Keratinocyte (primary cell): Measurements from ENCODE around the gene C6orf15. TPM values are rescaled to one million over a fixed set of nuclear protein-coding genes. Genes with fewer than 3 reads are reported as not detected.

Source experiments
- DNase-seq: peaks from one replicate; pipeline ENCODE4 v3.0.0-alpha.2; 2011; ENCODE audit warnings: low read depth, missing footprints, low spot score
- FAIRE-seq: peaks from 2 replicates; lab custom pipeline; 2011; peaks lifted over from hg19 to GRCh38; lab: Jason Lieb, UNC
- H2AFZ ChIP-seq: 2 replicates; pipeline ENCODE4 v1.6.0; 2012; ENCODE audit warnings: low read length, control low read depth, inconsistent platforms; ENCODE audit not compliant: control insufficient read depth
- H3K27ac ChIP-seq: 2 replicates; pipeline ENCODE4 v1.5.1; 2011; ENCODE audit warnings: low read length; ENCODE audit not compliant: control insufficient read depth, insufficient read depth
- H3K27me3 ChIP-seq: 3 replicates; pipeline ENCODE4 v1.6.0; 2011; ENCODE audit warnings: low read length; ENCODE audit not compliant: control insufficient read depth, insufficient read depth; ENCODE audit errors: extremely low read depth
- H3K36me3 ChIP-seq, 2 experiments: 2 replicates in 1 of 2; 3 replicates in 1 of 2; pipeline ENCODE4 v1.5.1; 2011; ENCODE audit warnings: low read length in 2 of 2, mild to moderate bottlenecking in 1 of 2; ENCODE audit not compliant: control insufficient read depth in 2 of 2, insufficient read depth in 2 of 2; ENCODE audit errors: extremely low read depth in 1 of 2
- H3K4me1 ChIP-seq: 3 replicates; pipeline ENCODE4 v1.5.1; 2011; ENCODE audit warnings: low read length; ENCODE audit not compliant: control insufficient read depth, insufficient read depth; ENCODE audit errors: extremely low read depth
- H3K4me2 ChIP-seq: 3 replicates; pipeline ENCODE4 v1.6.0; 2011; ENCODE audit warnings: low read depth, low read length; ENCODE audit not compliant: control insufficient read depth, insufficient read depth; ENCODE audit errors: extremely low read depth
- H3K4me3 ChIP-seq, 3 experiments: fragments of 200-600 bp in 1 of 3; sonication (generic) in 1 of 3; 2 replicates in 2 of 3; 3 replicates in 1 of 3; pipeline ENCODE4 v1.5.1; 2011 to 2016; ENCODE audit warnings: low read length in 3 of 3, mild to moderate bottlenecking in 3 of 3, control low read depth in 2 of 3, inconsistent platforms in 1 of 3, low read depth in 1 of 3, mixed read lengths in 1 of 3, mixed run types in 1 of 3, moderate library complexity in 1 of 3; ENCODE audit not compliant: control insufficient read depth in 2 of 3, insufficient read depth in 2 of 3; ENCODE audit errors: extremely low read depth in 1 of 3
- H3K79me2 ChIP-seq: 2 replicates; pipeline ENCODE4 v1.6.0; 2012; ENCODE audit warnings: low read length; ENCODE audit not compliant: control insufficient read depth, insufficient read depth
- H3K9ac ChIP-seq: 3 replicates; pipeline ENCODE4 v1.6.0; 2011; ENCODE audit warnings: low read length; ENCODE audit not compliant: control insufficient read depth, insufficient read depth; ENCODE audit errors: extremely low read depth
- H3K9me1 ChIP-seq: 3 replicates; pipeline ENCODE4 v1.6.0; 2011; ENCODE audit warnings: low read length; ENCODE audit not compliant: control insufficient read depth, insufficient read depth; ENCODE audit errors: extremely low read depth
- H3K9me3 ChIP-seq: 2 replicates; pipeline ENCODE4 v1.5.1; 2012; ENCODE audit warnings: low read depth, low read length; ENCODE audit not compliant: control insufficient read depth
- H4K20me1 ChIP-seq: 3 replicates; pipeline ENCODE4 v1.6.0; 2011; ENCODE audit warnings: low read length; ENCODE audit not compliant: control insufficient read depth, insufficient read depth; ENCODE audit errors: extremely low read depth
- EZH2 ChIP-seq: IDR thresholded peaks from one replicate; pipeline ENCODE4 v1.6.1; 2012; ENCODE audit warnings: inconsistent platforms, mild to moderate bottlenecking, low read length, moderate library complexity
- dilution Hi-C: fragments of 300-500 bp; cut with MboI; formaldehyde crosslinking; loops from one replicate; pipeline ENCODE4 v1.7.0; 2020; ENCODE audit warnings: low sequenced_read_pairs; ENCODE audit not compliant: extremely low pct_ligation_motif_present
- polyA plus RNA-seq, 5 experiments: library from polyadenylated mRNA; depleted of rRNA in 3 of 5; stranded (reverse) in 3 of 5; stranded (forward) in 1 of 5; unstranded in 1 of 5; fragments of >200 nt; gene quantifications; 1 replicate in 1 of 5; 2 replicates in 3 of 5; 3 replicates in 1 of 5; pipeline versions ENCODE4 v1.2.1 to v1.2.3, GENCODE V29; 2011 to 2012; ENCODE audit warnings: missing spikeins in 2 of 5, low read depth in 1 of 5, low replicate concordance in 1 of 5
- TF ChIP-seq, protein P1 (sequence below), 3 experiments: IDR thresholded peaks in 1 of 3; conservative IDR thresholded peaks in 1 of 3; optimal IDR thresholded peaks in 1 of 3; 2 replicates in 2 of 3; 3 replicates in 1 of 3; pipeline versions ENCODE3 to v1.5.1; 2011; ENCODE audit warnings: low read length in 3 of 3, mild to moderate bottlenecking in 3 of 3, moderate library complexity in 2 of 3, control low read depth in 1 of 3, inconsistent platforms in 1 of 3; ENCODE audit not compliant: insufficient read depth in 2 of 3; ENCODE audit errors: extremely low read depth in 1 of 3

Gene C6orf15
- polyA plus RNA-seq, 1 donor (not counting 4 experiments of a cell fraction or from before 2014, with no cell fraction given), result 0.08 TPM

DNA sequence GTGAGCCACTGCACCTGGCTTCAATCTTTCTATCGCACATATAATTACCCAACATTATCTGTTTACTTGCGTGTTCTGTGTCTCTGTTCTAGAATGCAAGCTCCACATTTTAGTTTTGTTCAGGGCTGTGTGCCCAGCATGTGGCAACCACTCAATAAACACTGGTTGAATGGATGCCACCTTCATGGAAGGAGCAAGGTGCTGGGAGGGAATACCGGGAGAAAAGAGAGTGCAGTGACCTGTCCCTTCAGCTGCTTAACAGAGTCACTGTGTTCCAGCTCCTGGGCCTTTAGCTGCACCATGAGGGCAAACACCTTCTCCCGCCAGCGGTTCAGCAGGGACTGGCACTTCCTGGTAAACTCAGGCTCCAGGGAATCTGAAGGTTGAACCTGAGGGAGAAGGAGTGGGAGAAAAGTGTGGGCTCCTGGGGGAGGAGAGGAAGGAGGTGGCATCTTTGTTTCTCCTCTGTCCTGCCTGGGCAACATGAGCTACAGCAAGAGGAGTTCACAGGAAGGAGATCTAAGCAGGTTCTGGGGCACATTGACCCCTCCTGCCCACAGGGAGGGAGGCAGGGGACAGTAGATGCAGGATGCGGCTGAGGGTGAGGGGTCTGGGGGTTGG, 37.6 kb upstream of the C6orf15 start:
- Histone ChIP-seq H3K4me3 (no peak overlapping the region), H3K4me1 (no peaks in the 10 kb centered on the region), H3K9ac (no peak overlapping the region), H3K27me3 (no peaks in the 10 kb centered on the region), H3K9me3 (no peaks in the 10 kb centered on the region), H3K9me1 (no peaks in the 10 kb centered on the region), H3K79me2 (no peaks in the 10 kb centered on the region), H2AFZ (no peak overlapping the region), H3K4me2 (no peak overlapping the region), H3K36me3 (peaks cover 0 to 2% of the 10 kb centered on the region in 2 experiments), H3K27ac (no peak overlapping the region), H4K20me1 (no peaks in the 10 kb centered on the region)
- FAIRE-seq, result no peak
- dilution Hi-C loops, result no loop called here
- DNase-seq, result no peak
- no peak for TF ChIP-seq EZH2
- TF ChIP-seq, protein P1, sequence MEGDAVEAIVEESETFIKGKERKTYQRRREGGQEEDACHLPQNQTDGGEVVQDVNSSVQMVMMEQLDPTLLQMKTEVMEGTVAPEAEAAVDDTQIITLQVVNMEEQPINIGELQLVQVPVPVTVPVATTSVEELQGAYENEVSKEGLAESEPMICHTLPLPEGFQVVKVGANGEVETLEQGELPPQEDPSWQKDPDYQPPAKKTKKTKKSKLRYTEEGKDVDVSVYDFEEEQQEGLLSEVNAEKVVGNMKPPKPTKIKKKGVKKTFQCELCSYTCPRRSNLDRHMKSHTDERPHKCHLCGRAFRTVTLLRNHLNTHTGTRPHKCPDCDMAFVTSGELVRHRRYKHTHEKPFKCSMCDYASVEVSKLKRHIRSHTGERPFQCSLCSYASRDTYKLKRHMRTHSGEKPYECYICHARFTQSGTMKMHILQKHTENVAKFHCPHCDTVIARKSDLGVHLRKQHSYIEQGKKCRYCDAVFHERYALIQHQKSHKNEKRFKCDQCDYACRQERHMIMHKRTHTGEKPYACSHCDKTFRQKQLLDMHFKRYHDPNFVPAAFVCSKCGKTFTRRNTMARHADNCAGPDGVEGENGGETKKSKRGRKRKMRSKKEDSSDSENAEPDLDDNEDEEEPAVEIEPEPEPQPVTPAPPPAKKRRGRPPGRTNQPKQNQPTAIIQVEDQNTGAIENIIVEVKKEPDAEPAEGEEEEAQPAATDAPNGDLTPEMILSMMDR (optimal IDR thresholded peaks at IDR 0.05 in 1 of 3, IDR thresholded peaks at IDR 0.05 in 1 of 3, conservative IDR thresholded peaks at IDR 0.05 in 1 of 3; ENCODE audit: extremely low read depth in 1 of 3, insufficient read depth in 2 of 3, low read length in 3 of 3), result no peak

DNA sequence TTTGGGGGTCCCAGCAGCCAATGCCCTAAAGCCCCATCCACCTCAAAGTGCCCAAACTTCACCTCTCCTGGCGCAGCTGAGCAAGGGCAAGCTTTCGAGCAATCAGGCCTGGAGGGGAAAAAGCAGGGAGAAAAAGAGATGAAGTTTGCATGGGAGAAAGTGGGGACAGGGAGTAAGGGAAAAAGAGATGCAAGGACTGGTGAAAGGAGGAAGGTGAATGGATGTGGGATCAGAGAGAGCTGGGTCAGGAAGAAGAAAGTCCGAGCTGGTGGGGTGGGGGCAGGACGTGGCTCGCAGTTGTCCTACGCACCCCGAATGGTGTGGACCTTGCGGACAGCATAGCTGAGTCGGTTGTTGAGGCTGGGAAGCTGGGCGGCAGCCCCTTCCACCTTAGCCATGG, 33.0 kb upstream of the C6orf15 start:
- dilution Hi-C loops, result no loop called here
- H3K79me2 ChIP-seq, result no peaks in the 10 kb centered on the region
- no peaks in the 10 kb centered on the region for H4K20me1 ChIP-seq
- peaks cover 3% of the 10 kb centered on the region for H3K4me1 ChIP-seq
- FAIRE-seq (no peak), DNase-seq (no peak)
- H3K9me3 ChIP-seq, result no peaks in the 10 kb centered on the region
- H3K9me1 ChIP-seq, result no peaks in the 10 kb centered on the region
- no peak overlapping the region for H3K27ac ChIP-seq
- no peak overlapping the region for H2AFZ ChIP-seq
- H3K36me3 ChIP-seq, result peaks cover 2 to 3% of the 10 kb centered on the region in 2 experiments
- H3K27me3 ChIP-seq, result no peaks in the 10 kb centered on the region
- no peak for TF ChIP-seq EZH2
- TF ChIP-seq, protein P1 (optimal IDR thresholded peaks at IDR 0.05 in 1 of 3, IDR thresholded peaks at IDR 0.05 in 1 of 3, conservative IDR thresholded peaks at IDR 0.05 in 1 of 3; ENCODE audit: extremely low read depth in 1 of 3, insufficient read depth in 2 of 3, low read length in 3 of 3), result no peak
- H3K4me3 ChIP-seq, result no peak overlapping the region
- H3K9ac ChIP-seq, result no peak overlapping the region
- no peak overlapping the region for H3K4me2 ChIP-seq
